ENCODE measurements around the gene SYNE2. TPM values are rescaled to one million over a fixed set of nuclear protein-coding genes. Genes with fewer than 3 reads are reported as not detected.

SYNE2 gene
- total RNA-seq, 4 donors from 2014 or later, result 136 to 323 (median 215) TPM

GRCh38 chr14:64040044-64040443 lies 187.2 kb downstream of the SYNE2 start:
- TF ChIP-seq CTCF (IDR thresholded peaks at IDR 0.05; ENCODE audit: low read depth), result no peak

- TF ChIP-seq CTCF (IDR thresholded peaks at IDR 0.05; ENCODE audit: low read depth), result no peak
Observed at GRCh38 chr14:64045091-64045490, 192.3 kb downstream of the SYNE2 start.

- no peak for TF ChIP-seq CTCF (IDR thresholded peaks at IDR 0.05; ENCODE audit: low read depth)
Observed at GRCh38 chr14:64049616-64050381, 197.0 kb downstream of the SYNE2 start.

- no peak for TF ChIP-seq CTCF (IDR thresholded peaks at IDR 0.05; ENCODE audit: low read depth)
Observed at GRCh38 chr14:64053694-64054669, 201.2 kb downstream of the SYNE2 start.

- no peak for TF ChIP-seq CTCF (IDR thresholded peaks at IDR 0.05; ENCODE audit: low read depth)
Observed at GRCh38 chr14:64059454-64060198, 206.8 kb downstream of the SYNE2 start.

GRCh38 chr14:64060199-64060545 lies 207.4 kb downstream of the SYNE2 start:
- no peak for TF ChIP-seq CTCF (IDR thresholded peaks at IDR 0.05; ENCODE audit: low read depth)
